Measurements from ENCODE around the gene NFIC. TPM values are rescaled to one million over a fixed set of nuclear protein-coding genes. Genes with fewer than 3 reads are reported as not detected.

NFIC gene
- total RNA-seq, 1 donor from 2014 or later = 17.8 TPM

DNA sequence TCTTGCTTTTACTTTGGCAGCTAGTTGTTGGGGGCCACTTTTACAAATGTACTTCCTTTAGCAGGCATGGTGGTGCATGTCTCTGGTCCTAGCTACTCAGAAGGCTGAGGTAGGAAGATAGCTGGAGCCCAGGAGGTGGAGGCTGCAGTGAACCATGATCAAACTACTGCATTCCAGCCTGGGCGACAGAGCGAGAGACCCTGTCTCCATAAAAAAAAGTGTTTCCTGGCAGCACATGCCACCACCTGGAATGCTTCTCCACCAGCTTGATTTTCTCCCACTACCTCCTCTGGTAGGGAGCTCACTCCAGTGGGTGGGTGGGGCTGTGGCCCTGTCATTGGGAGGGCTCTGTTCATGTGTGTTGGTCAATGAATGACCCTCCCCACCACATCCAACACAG lies 152.3 kb downstream of the NFIC start:
- Mint-ChIP-seq H3K36me3 (peaks cover 5% of the 10 kb centered on the region), H3K27me3 (no peaks in the 10 kb centered on the region), H3K27ac (no peak overlapping the region), H3K9me3 (no peaks in the 10 kb centered on the region), H3K4me3 (no peak overlapping the region), H3K4me1 (ENCODE audit: unreplicated experiment) (no peaks in the 10 kb centered on the region)
- DNase-seq (ENCODE audit: extremely low spot score, unreplicated experiment) = no peak
- no peak for TF ChIP-seq CTCF (conservative IDR thresholded peaks at IDR 0.05)

Other genes starting within 250 kb of the NFIC start
- 1.6 and 3.9 TPM in 2 replicates for gene GNA15, start 230.6 kb upstream of the NFIC start, total RNA-seq (ENCODE audit: low replicate concordance)
- not detected in 2 replicates for gene S1PR4, start 187.8 kb upstream of the NFIC start, total RNA-seq (ENCODE audit: low replicate concordance)
- 63.9 and 65.8 TPM in 2 replicates for gene NCLN, start 180.7 kb upstream of the NFIC start, total RNA-seq (ENCODE audit: low replicate concordance)
- 0.50 and 2.6 TPM in 2 replicates for gene CELF5, start 141.9 kb upstream of the NFIC start, total RNA-seq (ENCODE audit: low replicate concordance)
- gene SMIM24, start 113.9 kb downstream of the NFIC start, total RNA-seq (ENCODE audit: low replicate concordance) = 7.0 and 21.9 TPM in 2 replicates
- not detected in 2 replicates for gene SMIM44, start 116.9 kb downstream of the NFIC start, total RNA-seq (ENCODE audit: low replicate concordance)
- gene DOHH, start 134.1 kb downstream of the NFIC start, total RNA-seq (ENCODE audit: low replicate concordance) = 10.5 and 10.8 TPM in 2 replicates
- 59.4 and 63.2 TPM in 2 replicates for gene FZR1, start 139.7 kb downstream of the NFIC start, total RNA-seq (ENCODE audit: low replicate concordance)
- 1.3 and 3.4 TPM in 2 replicates for gene TEKTIP1, start 172.6 kb downstream of the NFIC start, total RNA-seq (ENCODE audit: low replicate concordance)
- 74.1 and 80.9 TPM in 2 replicates for gene MFSD12, start 191.0 kb downstream of the NFIC start, total RNA-seq (ENCODE audit: low replicate concordance)
- gene HMG20B, start 206.4 kb downstream of the NFIC start, total RNA-seq (ENCODE audit: low replicate concordance) = 60.1 and 78.3 TPM in 2 replicates
- 0.07 TPM in 1 of 2 replicates, not detected in the other for gene GIPC3, start 218.9 kb downstream of the NFIC start, total RNA-seq (ENCODE audit: low replicate concordance)
- not detected in 2 replicates for gene TBXA2R, start 240.3 kb downstream of the NFIC start, total RNA-seq (ENCODE audit: low replicate concordance)